HUDEP-2 (cell line): ENCODE data around the gene CEP72.
"Not testable (repeated sequence)": the region's sequence is repeated elsewhere in the genome, so short reads cannot be mapped to it uniquely, and the experiment has no call there.

ENCODE experiments used
- DNase-seq, 76 experiments: peaks; one replicate each; lab custom pipeline; 2025; ENCODE audit not compliant: unreplicated experiment in 76 of 76; lab: John Stamatoyannopoulos, UW

Gene CEP72

GRCh38 chr5:611731-612486 is at the start of gene CEP72:
Gene CEP72 (plus strand): TSS chr5:612340. CDS start chr5:612362, 22 bp downstream.
- DNase-seq = peak in 75 of 76 experiments; percentile 8 to 93 (median 79)

- DNase-seq = no peak
Observed at GRCh38 chr5:565782-566440, 46.2 kb upstream of the CEP72 start.

GRCh38 chr5:566636-567309 is 45.4 kb upstream of the CEP72 start:
- no peak for DNase-seq

- no peak for DNase-seq
Observed at GRCh38 chr5:567664-568060, 44.5 kb upstream of the CEP72 start.

- no peak for DNase-seq
Observed at GRCh38 chr5:568061-568781, 43.9 kb upstream of the CEP72 start.

- no peak for DNase-seq
Observed at GRCh38 chr5:568809-569208, 43.3 kb upstream of the CEP72 start.

GRCh38 chr5:569358-569867 is 42.7 kb upstream of the CEP72 start:
- no peak for DNase-seq

GRCh38 chr5:569868-570361 is 42.2 kb upstream of the CEP72 start:
- no peak for DNase-seq

- no peak for DNase-seq
Observed at GRCh38 chr5:570446-570845, 41.7 kb upstream of the CEP72 start.

GRCh38 chr5:570886-571285 is 41.3 kb upstream of the CEP72 start:
- no peak for DNase-seq

GRCh38 chr5:571791-572190 is 40.3 kb upstream of the CEP72 start:
- DNase-seq = peak in 1 of 76 experiments; percentile 1

- no peak for DNase-seq
Observed at GRCh38 chr5:572398-573019, 39.6 kb upstream of the CEP72 start.

- DNase-seq = no peak
Observed at GRCh38 chr5:573206-573605, 38.9 kb upstream of the CEP72 start.

- DNase-seq = no peak
Observed at GRCh38 chr5:573976-574375, 38.2 kb upstream of the CEP72 start.

- DNase-seq = no peak
Observed at GRCh38 chr5:574906-575305, 37.2 kb upstream of the CEP72 start.

GRCh38 chr5:575636-576035 is 36.5 kb upstream of the CEP72 start:
- no peak for DNase-seq

- not testable (repeated sequence) for DNase-seq
Observed at GRCh38 chr5:577214-577613, 34.9 kb upstream of the CEP72 start.

- DNase-seq = no peak
Observed at GRCh38 chr5:577800-578199, 34.3 kb upstream of the CEP72 start.

GRCh38 chr5:579211-579610 is 32.9 kb upstream of the CEP72 start:
- DNase-seq = no peak

- DNase-seq = no peak
Observed at GRCh38 chr5:579746-580366, 32.3 kb upstream of the CEP72 start.
